ENCODE results near the gene NAA10.
A peak's percentile ranks its signal among the peaks of the same experiment; 100 is the strongest.

NAA10 gene

GRCh38 chrX:153967536-153968224 is 32.8 kb upstream of the NAA10 start:
- no peak for DNase-seq (ENCODE audit: low read depth in 3 of 3, low spot score in 1 of 3)

- DNase-seq (ENCODE audit: low read depth in 3 of 3, low spot score in 1 of 3) = no peak
Measured at GRCh38 chrX:153966841-153967535, 32.2 kb upstream of the NAA10 start.

- no peak for DNase-seq (ENCODE audit: low read depth in 3 of 3, low spot score in 1 of 3)
Measured at GRCh38 chrX:153966283-153966688, 31.4 kb upstream of the NAA10 start.

- no peak for DNase-seq (ENCODE audit: low read depth in 3 of 3, low spot score in 1 of 3)
Measured at GRCh38 chrX:153965406-153965805, 30.6 kb upstream of the NAA10 start.

- no peak for DNase-seq (ENCODE audit: low read depth in 3 of 3, low spot score in 1 of 3)
Measured at GRCh38 chrX:153964105-153964504, 29.3 kb upstream of the NAA10 start.

GRCh38 chrX:153963546-153963945 is 28.7 kb upstream of the NAA10 start:
- no peak for DNase-seq (ENCODE audit: low read depth in 3 of 3, low spot score in 1 of 3)

GRCh38 chrX:153961292-153961691 is 26.5 kb upstream of the NAA10 start:
- DNase-seq (ENCODE audit: low read depth in 3 of 3, low spot score in 1 of 3) = no peak

- DNase-seq (ENCODE audit: low read depth in 3 of 3, low spot score in 1 of 3) = no peak
Measured at GRCh38 chrX:153960786-153961185, 25.9 kb upstream of the NAA10 start.

- no peak for DNase-seq (ENCODE audit: low read depth in 3 of 3, low spot score in 1 of 3)
Measured at GRCh38 chrX:153960077-153960476, 25.2 kb upstream of the NAA10 start.

GRCh38 chrX:153959649-153960048 is 24.8 kb upstream of the NAA10 start:
- DNase-seq (ENCODE audit: low read depth in 3 of 3, low spot score in 1 of 3) = no peak

- no peak for DNase-seq (ENCODE audit: low read depth in 3 of 3, low spot score in 1 of 3)
Measured at GRCh38 chrX:153958605-153959004, 23.8 kb upstream of the NAA10 start.

GRCh38 chrX:153957224-153957623 is 22.4 kb upstream of the NAA10 start:
- no peak for DNase-seq (ENCODE audit: low read depth in 3 of 3, low spot score in 1 of 3)

GRCh38 chrX:153956044-153956907 is 21.4 kb upstream of the NAA10 start:
- no peak for DNase-seq (ENCODE audit: low read depth in 3 of 3, low spot score in 1 of 3)

- DNase-seq (ENCODE audit: low read depth in 3 of 3, low spot score in 1 of 3) = no peak
Measured at GRCh38 chrX:153955228-153955732, 20.4 kb upstream of the NAA10 start.

GRCh38 chrX:153954558-153955227 is 19.9 kb upstream of the NAA10 start:
- DNase-seq (ENCODE audit: low read depth in 3 of 3, low spot score in 1 of 3) = no peak

- no peak for DNase-seq (ENCODE audit: low read depth in 3 of 3, low spot score in 1 of 3)
Measured at GRCh38 chrX:153953892-153954557, 19.2 kb upstream of the NAA10 start.

GRCh38 chrX:153953342-153953830 is 18.5 kb upstream of the NAA10 start:
- DNase-seq (ENCODE audit: low read depth in 3 of 3, low spot score in 1 of 3) = peak; percentile 37 to 71 (median 66)

GRCh38 chrX:153952373-153953026 is 17.7 kb upstream of the NAA10 start:
- no peak for DNase-seq (ENCODE audit: low read depth in 3 of 3, low spot score in 1 of 3)

- DNase-seq (ENCODE audit: low read depth in 3 of 3, low spot score in 1 of 3) = no peak
Measured at GRCh38 chrX:153951683-153952372, 17.0 kb upstream of the NAA10 start.
